Upper lobe of right lung (tissue), 1 donor: ENCODE results near the gene AMFR. TPM values are rescaled to one million over a fixed set of nuclear protein-coding genes. Genes with fewer than 3 reads are reported as not detected.

Experiments used
- ATAC-seq: fragments of 200-7000 bp; cut with Tn5 transposase; one replicate; pipeline ENCODE4 v1.9.1; 2020; ENCODE audit warnings: mild to moderate bottlenecking, moderate library complexity
- DNase-seq: peaks from one replicate; pipeline ENCODE4 v3.0.0-alpha.2; 2020
- H3K27ac ChIP-seq: fragments of 200-600 bp; one replicate; pipeline ENCODE4 v1.8.0; 2022
- H3K27me3 ChIP-seq: fragments of 200-600 bp; one replicate; pipeline ENCODE4 v1.8.0; 2022; ENCODE audit warnings: mild to moderate bottlenecking
- H3K36me3 ChIP-seq: fragments of 200-600 bp; one replicate; pipeline ENCODE4 v1.8.0; 2022
- H3K4me1 ChIP-seq: fragments of 200-600 bp; one replicate; pipeline ENCODE4 v1.8.0; 2022
- H3K4me3 ChIP-seq: fragments of 200-600 bp; one replicate; pipeline ENCODE4 v1.8.0; 2022; ENCODE audit warnings: mild to moderate bottlenecking
- H3K9me3 ChIP-seq: fragments of 200-600 bp; one replicate; pipeline ENCODE4 v1.8.0; 2022
- intact Hi-C: fragments of 100-400 bp; cut with DNase I; formaldehyde crosslinking; loops from one replicate; pipeline ENCODE4 v1.11.0; 2022
- total RNA-seq: library from RNA; stranded (reverse); fragmentation: NEBNext Ultra II Directional; extraction: Animal tissue kit (Norgen Biotek cat#: 25700); gene quantifications from one replicate; pipeline ENCODE4 v1.2.1, GENCODE V29; 2021
- TF ChIP-seq, protein P1 (sequence below): fragments of 200-600 bp; IDR thresholded peaks from one replicate; pipeline ENCODE4 v1.8.0; 2022; ENCODE audit warnings: antibody characterized with exemption
- donor health status: DM: no; HTN: yes; CAD: no; lungs with severe emphysema.

Gene AMFR
- total RNA-seq, 1 donor from 2014 or later, result 89.8 TPM

DNA sequence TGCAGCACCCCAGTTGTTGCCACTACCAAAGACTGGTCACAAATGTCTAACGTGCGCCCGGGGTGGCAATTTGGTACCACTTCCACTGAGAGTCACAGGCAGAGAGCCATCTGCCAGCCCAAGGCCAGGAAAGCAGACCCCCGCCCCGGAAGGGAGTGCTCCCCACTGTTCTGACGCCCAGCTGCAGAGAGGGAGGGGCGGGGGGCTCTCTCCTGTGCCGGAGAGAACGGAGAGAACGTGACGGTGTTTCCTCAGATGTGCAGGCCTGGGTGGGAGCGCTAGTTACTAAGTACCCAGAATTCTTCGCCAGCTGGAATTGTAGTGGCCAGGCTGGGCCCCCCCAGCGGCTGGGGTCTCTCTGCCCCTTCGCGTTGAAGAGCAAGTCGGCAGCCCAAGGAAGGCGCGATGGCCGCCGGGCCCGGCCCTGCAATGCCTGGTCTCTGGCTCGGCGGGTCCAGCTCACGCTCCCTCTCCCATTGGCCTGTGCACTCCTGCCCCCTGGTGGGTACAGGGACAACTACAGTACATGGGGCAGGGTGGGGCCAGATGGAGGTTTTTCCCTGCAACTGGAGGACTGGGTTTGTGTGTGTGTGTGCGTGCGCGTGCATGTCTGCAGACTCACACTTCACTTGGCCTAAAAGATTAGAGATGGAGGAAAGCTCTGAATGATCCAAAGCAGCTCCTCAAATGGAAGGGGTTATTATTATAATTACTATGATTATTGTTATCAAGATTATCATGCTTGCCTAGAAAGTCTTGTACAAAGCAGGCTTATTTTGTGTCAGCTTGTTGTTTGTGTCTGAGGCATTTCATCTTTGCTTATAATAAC is 107.1 kb downstream of the AMFR start:
- ATAC-seq (peak; percentile 97), DNase-seq (peak; percentile 88)
- Histone ChIP-seq H3K4me1 (peaks cover 5% of the 10 kb centered on the region), H3K27ac (no peak overlapping the region), H3K36me3 (no peaks in the 10 kb centered on the region), H3K27me3 (no peaks in the 10 kb centered on the region), H3K4me3 (peak overlapping the region; percentile 6), H3K9me3 (no peaks in the 10 kb centered on the region)
- TF ChIP-seq, protein P1, sequence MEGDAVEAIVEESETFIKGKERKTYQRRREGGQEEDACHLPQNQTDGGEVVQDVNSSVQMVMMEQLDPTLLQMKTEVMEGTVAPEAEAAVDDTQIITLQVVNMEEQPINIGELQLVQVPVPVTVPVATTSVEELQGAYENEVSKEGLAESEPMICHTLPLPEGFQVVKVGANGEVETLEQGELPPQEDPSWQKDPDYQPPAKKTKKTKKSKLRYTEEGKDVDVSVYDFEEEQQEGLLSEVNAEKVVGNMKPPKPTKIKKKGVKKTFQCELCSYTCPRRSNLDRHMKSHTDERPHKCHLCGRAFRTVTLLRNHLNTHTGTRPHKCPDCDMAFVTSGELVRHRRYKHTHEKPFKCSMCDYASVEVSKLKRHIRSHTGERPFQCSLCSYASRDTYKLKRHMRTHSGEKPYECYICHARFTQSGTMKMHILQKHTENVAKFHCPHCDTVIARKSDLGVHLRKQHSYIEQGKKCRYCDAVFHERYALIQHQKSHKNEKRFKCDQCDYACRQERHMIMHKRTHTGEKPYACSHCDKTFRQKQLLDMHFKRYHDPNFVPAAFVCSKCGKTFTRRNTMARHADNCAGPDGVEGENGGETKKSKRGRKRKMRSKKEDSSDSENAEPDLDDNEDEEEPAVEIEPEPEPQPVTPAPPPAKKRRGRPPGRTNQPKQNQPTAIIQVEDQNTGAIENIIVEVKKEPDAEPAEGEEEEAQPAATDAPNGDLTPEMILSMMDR, result peak; percentile 96
- intact Hi-C loops, result no loop called here

DNA sequence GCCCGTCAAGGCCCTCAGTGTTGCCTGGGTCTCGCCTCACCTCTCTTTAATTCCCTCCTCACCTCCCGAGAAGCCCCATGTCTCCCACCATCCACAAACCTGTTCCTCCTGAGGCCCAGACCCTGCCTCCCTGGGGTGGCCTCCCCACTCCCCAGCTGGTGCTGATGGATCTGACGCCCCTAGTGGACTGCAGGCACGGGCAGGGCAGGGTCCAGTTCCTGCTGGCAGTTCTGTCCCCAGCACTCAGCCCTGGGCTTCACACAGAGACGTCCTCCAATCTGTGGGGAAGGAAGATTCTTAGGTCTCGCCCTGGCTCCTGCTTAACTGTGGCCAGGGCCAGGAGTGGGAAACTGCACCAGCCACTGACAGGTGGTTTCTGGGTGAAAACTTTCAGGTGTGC is 108.8 kb downstream of the AMFR start:
- Histone ChIP-seq H3K9me3 (no peaks in the 10 kb centered on the region), H3K4me1 (peaks cover 5% of the 10 kb centered on the region), H3K36me3 (no peaks in the 10 kb centered on the region), H3K27ac (no peak overlapping the region), H3K27me3 (no peaks in the 10 kb centered on the region), H3K4me3 (no peak overlapping the region)
- no peak for DNase-seq
- intact Hi-C loops, result no loop called here
- ATAC-seq, result no peak
- TF ChIP-seq, protein P1, result no peak

DNA sequence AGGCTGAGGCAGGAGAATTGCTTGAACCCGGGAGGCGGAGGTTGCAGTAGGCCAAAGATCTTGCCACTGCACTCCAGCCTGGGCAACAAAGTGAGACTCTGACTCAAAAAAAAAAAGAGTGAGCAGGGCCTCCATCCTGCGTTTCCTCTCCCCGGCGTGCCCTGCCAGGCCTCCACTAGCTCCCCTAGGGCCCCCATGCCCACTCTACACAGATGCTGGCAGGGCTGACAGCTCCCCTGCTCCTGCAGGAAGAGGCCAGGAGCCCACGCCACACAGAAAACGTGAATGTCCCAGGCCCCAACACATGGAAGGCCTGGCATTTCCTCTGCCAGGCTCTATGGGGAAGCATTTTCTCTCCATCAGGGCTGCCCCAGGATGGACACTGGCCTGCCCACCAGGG is 109.4 kb downstream of the AMFR start:
- TF ChIP-seq, protein P1, result no peak
- no peaks in the 10 kb centered on the region for H3K9me3 ChIP-seq
- H3K36me3 ChIP-seq, result no peaks in the 10 kb centered on the region
- no peaks in the 10 kb centered on the region for H3K27me3 ChIP-seq
- H3K27ac ChIP-seq, result no peak overlapping the region
- no peak overlapping the region for H3K4me3 ChIP-seq
- DNase-seq, result no peak
- peaks cover 5% of the 10 kb centered on the region for H3K4me1 ChIP-seq
- intact Hi-C loops, result no loop called here
- no peak for ATAC-seq

DNA sequence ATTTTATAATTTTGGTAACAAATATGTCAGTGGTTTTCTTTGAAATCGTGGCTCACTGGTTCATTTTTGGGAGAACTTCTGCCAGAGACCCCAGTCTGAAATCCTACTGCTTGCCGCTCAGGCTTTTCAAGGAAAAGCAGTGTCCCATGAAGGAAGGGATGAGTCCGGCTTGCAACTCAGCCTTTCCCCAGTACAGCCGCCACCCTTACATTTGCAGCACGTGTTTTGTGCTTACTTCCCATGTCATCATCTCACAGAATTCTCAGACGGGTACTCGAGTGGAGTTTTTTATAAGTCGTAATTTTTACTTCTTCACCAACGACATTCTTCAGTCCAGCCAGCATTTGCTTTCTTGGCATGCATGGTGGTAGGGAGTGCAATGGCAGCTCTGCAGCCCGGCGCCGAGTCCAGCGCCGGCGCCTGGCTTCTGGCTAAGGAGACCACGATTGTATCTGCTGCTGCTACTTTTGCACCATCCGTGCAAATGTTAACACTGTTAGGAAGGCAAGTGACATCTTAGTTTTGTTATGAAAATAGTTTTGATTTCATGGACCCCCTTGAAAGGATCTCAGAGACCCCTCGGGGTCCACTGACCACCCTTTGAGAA is 111.0 kb downstream of the AMFR start:
- intact Hi-C loops, result no loop called here
- TF ChIP-seq, protein P1, result no peak
- Histone ChIP-seq H3K36me3 (no peaks in the 10 kb centered on the region), H3K4me1 (peaks cover 5% of the 10 kb centered on the region), H3K27ac (no peak overlapping the region), H3K4me3 (no peak overlapping the region), H3K9me3 (no peaks in the 10 kb centered on the region), H3K27me3 (no peaks in the 10 kb centered on the region)
- no peak for DNase-seq
- no peak for ATAC-seq

DNA sequence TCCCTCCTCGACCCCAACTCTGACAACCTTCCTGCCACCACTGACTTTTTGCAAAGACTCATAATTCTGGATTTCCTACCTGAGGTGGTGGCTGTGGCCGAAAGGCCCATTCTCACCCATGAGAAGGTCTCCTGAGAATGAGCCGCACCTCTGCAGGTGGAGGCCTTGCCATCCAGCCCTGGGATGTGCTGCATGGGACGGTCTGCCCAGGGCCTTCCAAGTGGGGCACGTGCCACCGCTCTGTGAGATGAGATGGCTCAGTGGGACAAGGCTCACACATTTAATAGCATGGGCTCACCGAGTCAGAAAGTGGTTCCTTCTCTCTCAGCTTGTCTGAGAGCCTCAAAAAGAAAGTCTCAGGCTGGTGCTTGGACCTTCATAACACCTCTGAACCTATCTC is 112.8 kb downstream of the AMFR start:
- no peak for ATAC-seq
- TF ChIP-seq, protein P1, result no peak
- Histone ChIP-seq H3K9me3 (no peaks in the 10 kb centered on the region), H3K27me3 (no peaks in the 10 kb centered on the region), H3K27ac (no peak overlapping the region), H3K4me1 (no peaks in the 10 kb centered on the region), H3K4me3 (no peak overlapping the region), H3K36me3 (no peaks in the 10 kb centered on the region)
- DNase-seq, result no peak
- intact Hi-C loops, result no loop called here
